Adrenal gland (tissue), 5 donors: ENCODE measurements around the gene MUC6.

Experiments used
- POLR2A ChIP-seq, 2 donors: fragments of 450-650 bp; IDR thresholded peaks; one replicate each; pipeline ENCODE4 v1.6.1; 2017; ENCODE audit warnings: antibody characterized with exemption in 2 of 2, mild to moderate bottlenecking in 2 of 2, moderate library complexity in 1 of 2
- TF ChIP-seq, protein P1 (sequence below), 6 experiments: fragments of 450-650 bp in 4 of 6; fragments of 200-600 bp in 2 of 6; sonication (generic) in 1 of 6; IDR thresholded peaks; 1 replicate in 5 of 6; 2 replicates in 1 of 6; pipeline versions ENCODE4 v1.5.1 to v1.8.0; 2016 to 2021; ENCODE audit warnings: antibody characterized with exemption in 6 of 6, mild to moderate bottlenecking in 2 of 6, moderate library complexity in 1 of 6
- donor health status: DM: no; HTN: no; CAD: no.

DNA sequence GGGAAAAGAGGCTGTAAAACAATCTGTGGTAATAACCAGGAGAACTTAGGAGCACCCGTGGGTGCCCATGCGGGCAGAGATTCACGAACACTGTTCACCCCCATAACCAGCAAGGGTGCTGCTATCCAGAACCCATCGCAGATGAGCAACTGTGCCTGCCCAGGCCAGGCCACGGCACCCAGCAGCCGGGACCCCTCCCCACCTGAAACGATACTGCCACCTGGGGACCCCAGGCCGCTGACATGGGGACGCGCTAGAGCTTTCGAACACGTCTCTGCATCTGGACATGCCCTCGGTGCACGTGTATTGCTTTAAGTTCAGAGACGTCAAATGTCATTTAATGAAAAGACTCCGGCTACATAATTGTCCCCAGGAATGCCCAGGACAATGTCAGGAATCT is 23.9 kb upstream of the MUC6 start:
- TF ChIP-seq, protein P1, sequence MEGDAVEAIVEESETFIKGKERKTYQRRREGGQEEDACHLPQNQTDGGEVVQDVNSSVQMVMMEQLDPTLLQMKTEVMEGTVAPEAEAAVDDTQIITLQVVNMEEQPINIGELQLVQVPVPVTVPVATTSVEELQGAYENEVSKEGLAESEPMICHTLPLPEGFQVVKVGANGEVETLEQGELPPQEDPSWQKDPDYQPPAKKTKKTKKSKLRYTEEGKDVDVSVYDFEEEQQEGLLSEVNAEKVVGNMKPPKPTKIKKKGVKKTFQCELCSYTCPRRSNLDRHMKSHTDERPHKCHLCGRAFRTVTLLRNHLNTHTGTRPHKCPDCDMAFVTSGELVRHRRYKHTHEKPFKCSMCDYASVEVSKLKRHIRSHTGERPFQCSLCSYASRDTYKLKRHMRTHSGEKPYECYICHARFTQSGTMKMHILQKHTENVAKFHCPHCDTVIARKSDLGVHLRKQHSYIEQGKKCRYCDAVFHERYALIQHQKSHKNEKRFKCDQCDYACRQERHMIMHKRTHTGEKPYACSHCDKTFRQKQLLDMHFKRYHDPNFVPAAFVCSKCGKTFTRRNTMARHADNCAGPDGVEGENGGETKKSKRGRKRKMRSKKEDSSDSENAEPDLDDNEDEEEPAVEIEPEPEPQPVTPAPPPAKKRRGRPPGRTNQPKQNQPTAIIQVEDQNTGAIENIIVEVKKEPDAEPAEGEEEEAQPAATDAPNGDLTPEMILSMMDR (IDR thresholded peaks at IDR 0.05) = no peak
- no peak for TF ChIP-seq POLR2A (IDR thresholded peaks at IDR 0.05)
